Endothelial cell of umbilical vein (primary cell): ENCODE data around the gene LGI2.

ENCODE experiments used
- CTCF ChIP-seq, 2 donors: IDR thresholded peaks; 1 replicate in 1 of 2; 2 replicates in 1 of 2; pipeline ENCODE4 v1.5.1; 2011; ENCODE audit warnings: low read length in 2 of 2, mild to moderate bottlenecking in 2 of 2, moderate library complexity in 2 of 2, control low read depth in 1 of 2, inconsistent platforms in 1 of 2, low read depth in 1 of 2; ENCODE audit not compliant: insufficient read depth in 1 of 2; ENCODE audit errors: extremely low read depth in 1 of 2
- EZH2 ChIP-seq: IDR thresholded peaks from 2 replicates; pipeline ENCODE4 v1.6.1; 2012; ENCODE audit warnings: borderline replicate concordance, low read depth, mild to moderate bottlenecking, moderate library complexity, low read length, inconsistent platforms; ENCODE audit not compliant: severe bottlenecking
- FOS ChIP-seq: IDR thresholded peaks from 2 replicates; pipeline ENCODE4 v1.6.1; 2011; ENCODE audit warnings: mild to moderate bottlenecking, low read length, moderate library complexity, borderline replicate concordance; ENCODE audit not compliant: insufficient read depth
- JUN ChIP-seq: IDR thresholded peaks from 2 replicates; pipeline ENCODE4 v1.6.1; 2011; ENCODE audit warnings: borderline replicate concordance, low read depth; ENCODE audit not compliant: insufficient read length, insufficient read depth
- MYC ChIP-seq: IDR thresholded peaks from one replicate; pipeline ENCODE4 v1.6.1; 2011; ENCODE audit warnings: mild to moderate bottlenecking, low read depth, low read length
- POLR2A ChIP-seq: IDR thresholded peaks from 2 replicates; pipeline ENCODE4 v1.6.1; 2012; ENCODE audit warnings: low read depth, mild to moderate bottlenecking, control low read depth, low read length
- POLR2AphosphoS5 ChIP-seq: IDR thresholded peaks from 2 replicates; pipeline ENCODE4 v1.6.1; 2012; ENCODE audit warnings: low read depth, mild to moderate bottlenecking, control low read depth, low read length, moderate library complexity; ENCODE audit not compliant: insufficient read depth
- TF ChIP-seq, protein P1 (sequence below): IDR thresholded peaks from 2 replicates; pipeline ENCODE4 v1.6.1; 2011; ENCODE audit not compliant: insufficient read depth, insufficient read length

DNA sequence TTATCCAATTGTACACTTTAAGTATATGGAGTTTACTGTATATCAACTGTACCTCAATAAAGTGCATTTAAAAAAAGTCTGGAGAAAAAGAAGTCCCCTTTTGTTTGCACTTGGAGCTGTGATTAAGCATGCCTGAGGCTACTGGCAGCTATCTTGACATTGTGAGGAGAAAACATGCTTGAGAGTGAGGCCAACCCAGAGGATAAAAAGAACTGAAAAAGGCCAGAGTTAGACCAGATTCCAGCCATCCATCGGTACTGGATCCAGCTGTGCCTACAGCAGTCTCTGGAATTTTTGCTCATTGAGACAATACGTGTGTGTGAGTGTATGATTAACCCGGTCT, 57.4 kb downstream of the LGI2 start:
- no peak for TF ChIP-seq CTCF (IDR thresholded peaks at IDR 0.05; ENCODE audit: extremely low read depth in 1 of 2, insufficient read depth in 1 of 2, low read depth in 1 of 2, low read length in 2 of 2)
- TF ChIP-seq POLR2A: no peak
- no peak for TF ChIP-seq POLR2AphosphoS5
- no peak for TF ChIP-seq EZH2
- TF ChIP-seq, protein P1, sequence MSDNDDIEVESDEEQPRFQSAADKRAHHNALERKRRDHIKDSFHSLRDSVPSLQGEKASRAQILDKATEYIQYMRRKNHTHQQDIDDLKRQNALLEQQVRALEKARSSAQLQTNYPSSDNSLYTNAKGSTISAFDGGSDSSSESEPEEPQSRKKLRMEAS: no peak
- TF ChIP-seq MYC: no peak
- no peak for TF ChIP-seq JUN
- TF ChIP-seq FOS: no peak
